Liver (tissue), 9 donors: ENCODE results near the gene UBL3. TPM values are rescaled to one million over a fixed set of nuclear protein-coding genes. Genes with fewer than 3 reads are reported as not detected.

ENCODE experiments used
- DNase-seq: peaks from one replicate; pipeline ENCODE4 v3.0.0-alpha.2; 2017; ENCODE audit warnings: low spot score
- H3K27ac ChIP-seq, 2 donors: one replicate each; pipeline ENCODE4 v1.7.0; 2013; ENCODE audit warnings: inconsistent platforms in 2 of 2, low read length in 2 of 2, control low read depth in 1 of 2, low read depth in 1 of 2, mild to moderate bottlenecking in 1 of 2
- H3K27me3 ChIP-seq, 4 donors: one replicate each; pipeline versions ENCODE4 v1.6.1 to v1.7.0; 2013; ENCODE audit warnings: low read length in 3 of 4, inconsistent platforms in 1 of 4, mild to moderate bottlenecking in 1 of 4, moderate library complexity in 1 of 4; ENCODE audit not compliant: control insufficient read depth in 4 of 4, insufficient read depth in 4 of 4
- H3K36me3 ChIP-seq, 4 donors: one replicate each; pipeline versions ENCODE4 v1.6.1 to v1.7.0; 2013; ENCODE audit warnings: low read length in 3 of 4, mild to moderate bottlenecking in 3 of 4, low read depth in 1 of 4, moderate library complexity in 1 of 4; ENCODE audit not compliant: control insufficient read depth in 4 of 4, insufficient read depth in 3 of 4
- H3K4me1 ChIP-seq, 4 donors: one replicate each; pipeline versions ENCODE4 v1.6.1 to v1.7.0; 2013; ENCODE audit warnings: low read length in 3 of 4, mild to moderate bottlenecking in 3 of 4, moderate library complexity in 1 of 4; ENCODE audit not compliant: control insufficient read depth in 4 of 4, insufficient read depth in 4 of 4
- H3K4me3 ChIP-seq, 3 donors: one replicate each; pipeline versions ENCODE4 v1.6.1 to v1.7.0; 2013; ENCODE audit warnings: low read length in 3 of 3, control low read depth in 1 of 3, low read depth in 1 of 3, mild to moderate bottlenecking in 1 of 3
- H3K9ac ChIP-seq, 2 donors: one replicate each; pipeline ENCODE4 v1.7.0; 2013; ENCODE audit warnings: low read length in 2 of 2, mild to moderate bottlenecking in 2 of 2, moderate library complexity in 2 of 2, control low read depth in 1 of 2, low read depth in 1 of 2
- H3K9me3 ChIP-seq, 4 donors: one replicate each; pipeline versions ENCODE4 v1.6.1 to v1.7.0; 2013; ENCODE audit warnings: low read length in 3 of 4; ENCODE audit not compliant: control insufficient read depth in 4 of 4
- EGR1 ChIP-seq, 2 donors: IDR thresholded peaks; 2 replicates each; pipeline ENCODE4 v1.6.1; 2016 to 2018; ENCODE audit warnings: antibody characterized with exemption in 2 of 2, low read depth in 2 of 2
- FOXA2 ChIP-seq: IDR thresholded peaks from 2 replicates; pipeline ENCODE4 v1.6.1; 2016; ENCODE audit warnings: antibody characterized with exemption
- GABPA ChIP-seq, 2 donors: IDR thresholded peaks in 1 of 2; conservative IDR thresholded peaks in 1 of 2; 2 replicates each; pipeline ENCODE4 v1.6.1; 2016; ENCODE audit warnings: antibody characterized with exemption in 2 of 2, mild to moderate bottlenecking in 1 of 2, moderate library complexity in 1 of 2
- HNF4A ChIP-seq, 2 donors: conservative IDR thresholded peaks; 2 replicates each; pipeline ENCODE4 v1.6.1; 2016; ENCODE audit warnings: antibody characterized with exemption in 2 of 2, mild to moderate bottlenecking in 2 of 2
- HNF4G ChIP-seq: IDR thresholded peaks from 2 replicates; pipeline ENCODE4 v1.6.1; 2016; ENCODE audit warnings: antibody characterized with exemption
- JUND ChIP-seq, 2 donors: IDR thresholded peaks; 2 replicates each; pipeline ENCODE4 v1.6.1; 2016; ENCODE audit warnings: antibody characterized with exemption in 2 of 2
- NR2F2 ChIP-seq: IDR thresholded peaks from 2 replicates; pipeline ENCODE4 v1.6.1; 2016; ENCODE audit warnings: antibody characterized with exemption
- RAD21 ChIP-seq, 2 donors: IDR thresholded peaks; 2 replicates each; pipeline ENCODE4 v1.6.1; 2016; ENCODE audit warnings: antibody characterized with exemption in 2 of 2, mild to moderate bottlenecking in 2 of 2
- RXRA ChIP-seq, 2 donors: IDR thresholded peaks; 2 replicates each; pipeline ENCODE4 v1.6.1; 2017 to 2018; ENCODE audit warnings: antibody characterized with exemption in 2 of 2, mild to moderate bottlenecking in 1 of 2
- SP1 ChIP-seq: IDR thresholded peaks from 2 replicates; pipeline ENCODE4 v1.6.1; 2018; ENCODE audit warnings: antibody characterized with exemption, mild to moderate bottlenecking
- TAF1 ChIP-seq: conservative IDR thresholded peaks from 2 replicates; pipeline ENCODE4 v1.6.1; 2016; ENCODE audit warnings: antibody characterized with exemption, mild to moderate bottlenecking
- YY1 ChIP-seq: IDR thresholded peaks from 2 replicates; pipeline ENCODE4 v1.6.1; 2016; ENCODE audit warnings: antibody characterized with exemption, mild to moderate bottlenecking
- WGBS: extraction: QIAGEN DNeasy Blood & Tissue Kit; methylation state at CpG from one replicate; pipeline ENCODE4 v1.1.7; 2013; 5-methylcytosine and 5-hydroxymethylcytosine counted together
- polyA plus RNA-seq, 2 donors: library from polyadenylated mRNA; stranded (reverse) in 1 of 2; unstranded in 1 of 2; fragments of 200-250 nt in 1 of 2; fragments of >200 nt in 1 of 2; fragmentation: Nextera tagmentation in 1 of 2; extraction: Ambion mirVana in 1 of 2; gene quantifications; one replicate each; pipeline versions ENCODE4 v1.2.1 to v1.2.3, GENCODE V29; 2013 to 2015
- total RNA-seq, 2 donors: library from RNA; depleted of rRNA; stranded (reverse); fragments of >200 nt; gene quantifications; one replicate each; pipeline ENCODE4 v1.2.3, GENCODE V29; 2014
- TF ChIP-seq, protein P1 (sequence below): IDR thresholded peaks from 2 replicates; pipeline ENCODE4 v1.6.1; 2016; ENCODE audit warnings: antibody characterized with exemption
- TF ChIP-seq, protein P2 (sequence below): IDR thresholded peaks from 2 replicates; pipeline ENCODE4 v1.6.1; 2016; ENCODE audit warnings: antibody characterized with exemption, mild to moderate bottlenecking
- TF ChIP-seq, protein P3 (sequence below): IDR thresholded peaks from 2 replicates; pipeline ENCODE4 v1.6.1; 2016; ENCODE audit warnings: antibody characterized with exemption
- TF ChIP-seq, protein P4 (sequence below): IDR thresholded peaks from 2 replicates; pipeline ENCODE4 v1.6.1; 2016; ENCODE audit warnings: antibody characterized with exemption
- TF ChIP-seq, protein P5 (sequence below): fragments of 150-350 bp; IDR thresholded peaks from 2 replicates; pipeline ENCODE4 v1.5.1; 2017; ENCODE audit warnings: improper control_type of control experiment, low read depth, low read length; ENCODE audit not compliant: missing input control
- donor health status: healthy.
- donor health status: healthy.
- donor health status: healthy.
- donor health status: healthy.
- donor health status: healthy.

Gene UBL3
- total and polyA plus RNA-seq, 4 donors: 13.9 to 21.3 (median 15.9) TPM

DNA sequence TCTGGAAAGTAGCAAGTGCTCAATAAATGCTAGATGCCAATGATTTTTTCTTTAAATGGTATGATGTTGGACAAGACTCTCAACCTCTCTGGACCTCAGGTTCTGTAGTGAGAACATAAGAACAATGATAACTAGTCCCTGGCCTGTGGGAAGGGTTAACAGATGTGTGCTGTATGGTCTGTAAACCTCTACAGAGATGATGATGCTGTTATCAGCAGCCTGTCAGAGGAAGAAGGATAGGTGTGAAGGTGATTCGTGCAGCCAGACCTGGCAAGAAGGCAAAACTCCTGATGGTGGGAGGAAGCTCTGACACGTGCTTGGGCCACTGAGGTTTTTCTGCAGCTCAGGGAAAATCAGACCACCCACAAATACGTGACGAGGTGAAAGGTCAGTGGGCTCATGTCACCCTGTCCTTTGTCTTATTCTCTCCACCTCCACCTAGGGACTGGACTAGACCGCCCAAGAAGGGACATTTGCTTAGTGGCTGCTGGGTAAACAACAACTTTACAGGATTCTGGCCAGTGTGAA, 36.7 kb upstream of the UBL3 start:
- no peaks in the 10 kb centered on the region for H3K27me3 ChIP-seq
- 62% methylated on average over 5 of the region's 5 CpGs for WGBS
- H3K4me3 ChIP-seq: no peak overlapping the region
- TF ChIP-seq HNF4A (conservative IDR thresholded peaks at IDR 0.05): no peak
- TF ChIP-seq NR2F2: no peak
- TF ChIP-seq, protein P1, sequence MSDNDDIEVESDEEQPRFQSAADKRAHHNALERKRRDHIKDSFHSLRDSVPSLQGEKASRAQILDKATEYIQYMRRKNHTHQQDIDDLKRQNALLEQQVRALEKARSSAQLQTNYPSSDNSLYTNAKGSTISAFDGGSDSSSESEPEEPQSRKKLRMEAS: no peak
- TF ChIP-seq, protein P2, sequence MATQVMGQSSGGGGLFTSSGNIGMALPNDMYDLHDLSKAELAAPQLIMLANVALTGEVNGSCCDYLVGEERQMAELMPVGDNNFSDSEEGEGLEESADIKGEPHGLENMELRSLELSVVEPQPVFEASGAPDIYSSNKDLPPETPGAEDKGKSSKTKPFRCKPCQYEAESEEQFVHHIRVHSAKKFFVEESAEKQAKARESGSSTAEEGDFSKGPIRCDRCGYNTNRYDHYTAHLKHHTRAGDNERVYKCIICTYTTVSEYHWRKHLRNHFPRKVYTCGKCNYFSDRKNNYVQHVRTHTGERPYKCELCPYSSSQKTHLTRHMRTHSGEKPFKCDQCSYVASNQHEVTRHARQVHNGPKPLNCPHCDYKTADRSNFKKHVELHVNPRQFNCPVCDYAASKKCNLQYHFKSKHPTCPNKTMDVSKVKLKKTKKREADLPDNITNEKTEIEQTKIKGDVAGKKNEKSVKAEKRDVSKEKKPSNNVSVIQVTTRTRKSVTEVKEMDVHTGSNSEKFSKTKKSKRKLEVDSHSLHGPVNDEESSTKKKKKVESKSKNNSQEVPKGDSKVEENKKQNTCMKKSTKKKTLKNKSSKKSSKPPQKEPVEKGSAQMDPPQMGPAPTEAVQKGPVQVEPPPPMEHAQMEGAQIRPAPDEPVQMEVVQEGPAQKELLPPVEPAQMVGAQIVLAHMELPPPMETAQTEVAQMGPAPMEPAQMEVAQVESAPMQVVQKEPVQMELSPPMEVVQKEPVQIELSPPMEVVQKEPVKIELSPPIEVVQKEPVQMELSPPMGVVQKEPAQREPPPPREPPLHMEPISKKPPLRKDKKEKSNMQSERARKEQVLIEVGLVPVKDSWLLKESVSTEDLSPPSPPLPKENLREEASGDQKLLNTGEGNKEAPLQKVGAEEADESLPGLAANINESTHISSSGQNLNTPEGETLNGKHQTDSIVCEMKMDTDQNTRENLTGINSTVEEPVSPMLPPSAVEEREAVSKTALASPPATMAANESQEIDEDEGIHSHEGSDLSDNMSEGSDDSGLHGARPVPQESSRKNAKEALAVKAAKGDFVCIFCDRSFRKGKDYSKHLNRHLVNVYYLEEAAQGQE: no peak
- no peak for TF ChIP-seq YY1
- no peak for TF ChIP-seq EGR1 (IDR thresholded peaks at IDR 0.05; ENCODE audit: low read depth in 2 of 2)
- TF ChIP-seq, protein P3, sequence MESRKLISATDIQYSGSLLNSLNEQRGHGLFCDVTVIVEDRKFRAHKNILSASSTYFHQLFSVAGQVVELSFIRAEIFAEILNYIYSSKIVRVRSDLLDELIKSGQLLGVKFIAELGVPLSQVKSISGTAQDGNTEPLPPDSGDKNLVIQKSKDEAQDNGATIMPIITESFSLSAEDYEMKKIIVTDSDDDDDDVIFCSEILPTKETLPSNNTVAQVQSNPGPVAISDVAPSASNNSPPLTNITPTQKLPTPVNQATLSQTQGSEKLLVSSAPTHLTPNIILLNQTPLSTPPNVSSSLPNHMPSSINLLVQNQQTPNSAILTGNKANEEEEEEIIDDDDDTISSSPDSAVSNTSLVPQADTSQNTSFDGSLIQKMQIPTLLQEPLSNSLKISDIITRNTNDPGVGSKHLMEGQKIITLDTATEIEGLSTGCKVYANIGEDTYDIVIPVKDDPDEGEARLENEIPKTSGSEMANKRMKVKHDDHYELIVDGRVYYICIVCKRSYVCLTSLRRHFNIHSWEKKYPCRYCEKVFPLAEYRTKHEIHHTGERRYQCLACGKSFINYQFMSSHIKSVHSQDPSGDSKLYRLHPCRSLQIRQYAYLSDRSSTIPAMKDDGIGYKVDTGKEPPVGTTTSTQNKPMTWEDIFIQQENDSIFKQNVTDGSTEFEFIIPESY: no peak
- no peak for DNase-seq
- H3K4me1 ChIP-seq: no peaks in the 10 kb centered on the region
- no peak overlapping the region for H3K9ac ChIP-seq
- no peak overlapping the region for H3K27ac ChIP-seq
- no peaks in the 10 kb centered on the region for H3K9me3 ChIP-seq
- H3K36me3 ChIP-seq: no peaks in the 10 kb centered on the region

DNA sequence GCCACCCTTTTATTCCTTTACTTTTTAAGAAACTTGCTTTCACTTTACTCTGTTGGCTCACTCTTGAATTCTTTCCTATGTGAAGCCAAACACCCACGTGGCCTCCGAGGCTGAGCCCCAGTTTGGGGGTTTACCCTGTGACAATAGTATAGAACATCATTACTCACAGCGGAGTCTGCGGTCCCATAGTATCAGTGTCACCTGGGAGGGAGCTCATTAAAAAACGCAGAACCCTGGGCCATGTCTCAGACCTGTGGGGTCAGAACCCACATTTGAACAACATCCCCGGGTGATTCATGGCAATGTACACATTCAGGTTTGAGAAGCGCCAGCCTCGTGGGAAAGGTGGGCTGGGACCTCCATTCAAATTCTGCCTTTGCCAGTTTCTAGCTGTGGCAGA, 36.0 kb upstream of the UBL3 start:
- Histone ChIP-seq H3K27ac (no peak overlapping the region), H3K4me3 (no peak overlapping the region), H3K4me1 (no peaks in the 10 kb centered on the region), H3K36me3 (no peaks in the 10 kb centered on the region), H3K9me3 (no peaks in the 10 kb centered on the region), H3K9ac (no peak overlapping the region), H3K27me3 (no peaks in the 10 kb centered on the region)
- 92% methylated on average over 8 of the region's 8 CpGs for WGBS
- DNase-seq: no peak
- no peak for TF ChIP-seq NR2F2
- TF ChIP-seq, protein P1: no peak
- TF ChIP-seq RAD21 (IDR thresholded peaks at IDR 0.05): no peak
- TF ChIP-seq, protein P4, sequence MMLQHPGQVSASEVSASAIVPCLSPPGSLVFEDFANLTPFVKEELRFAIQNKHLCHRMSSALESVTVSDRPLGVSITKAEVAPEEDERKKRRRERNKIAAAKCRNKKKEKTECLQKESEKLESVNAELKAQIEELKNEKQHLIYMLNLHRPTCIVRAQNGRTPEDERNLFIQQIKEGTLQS: no peak
- no peak for TF ChIP-seq GABPA (IDR thresholded peaks at IDR 0.05 in 1 of 2, conservative IDR thresholded peaks at IDR 0.05 in 1 of 2)
- TF ChIP-seq EGR1 (IDR thresholded peaks at IDR 0.05; ENCODE audit: low read depth in 2 of 2): no peak
- no peak for TF ChIP-seq RXRA (IDR thresholded peaks at IDR 0.05)
- TF ChIP-seq, protein P3: no peak
- TF ChIP-seq FOXA2: no peak
- TF ChIP-seq, protein P5, sequence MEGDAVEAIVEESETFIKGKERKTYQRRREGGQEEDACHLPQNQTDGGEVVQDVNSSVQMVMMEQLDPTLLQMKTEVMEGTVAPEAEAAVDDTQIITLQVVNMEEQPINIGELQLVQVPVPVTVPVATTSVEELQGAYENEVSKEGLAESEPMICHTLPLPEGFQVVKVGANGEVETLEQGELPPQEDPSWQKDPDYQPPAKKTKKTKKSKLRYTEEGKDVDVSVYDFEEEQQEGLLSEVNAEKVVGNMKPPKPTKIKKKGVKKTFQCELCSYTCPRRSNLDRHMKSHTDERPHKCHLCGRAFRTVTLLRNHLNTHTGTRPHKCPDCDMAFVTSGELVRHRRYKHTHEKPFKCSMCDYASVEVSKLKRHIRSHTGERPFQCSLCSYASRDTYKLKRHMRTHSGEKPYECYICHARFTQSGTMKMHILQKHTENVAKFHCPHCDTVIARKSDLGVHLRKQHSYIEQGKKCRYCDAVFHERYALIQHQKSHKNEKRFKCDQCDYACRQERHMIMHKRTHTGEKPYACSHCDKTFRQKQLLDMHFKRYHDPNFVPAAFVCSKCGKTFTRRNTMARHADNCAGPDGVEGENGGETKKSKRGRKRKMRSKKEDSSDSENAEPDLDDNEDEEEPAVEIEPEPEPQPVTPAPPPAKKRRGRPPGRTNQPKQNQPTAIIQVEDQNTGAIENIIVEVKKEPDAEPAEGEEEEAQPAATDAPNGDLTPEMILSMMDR: no peak
- TF ChIP-seq, protein P2: no peak
- no peak for TF ChIP-seq JUND (IDR thresholded peaks at IDR 0.05)
- TF ChIP-seq TAF1: no peak
- TF ChIP-seq YY1: no peak
- no peak for TF ChIP-seq SP1
- TF ChIP-seq HNF4G: no peak
